DND-41 (cell line): Measurements from ENCODE around the gene PIGBOS1.
"Not testable (repeated sequence)": the region's sequence is repeated elsewhere in the genome, so short reads cannot be mapped to it uniquely, and the experiment has no call there.

Experiments used
- ATAC-seq: fragments of 200-7000 bp; cut with Tn5 transposase; 3 replicates; pipeline ENCODE4 v1.9.1; 2021; ENCODE audit warnings: low read depth; ENCODE audit not compliant: insufficient read depth
- DNase-seq: peaks from one replicate; pipeline ENCODE4 v3.0.0-alpha.2; 2020
- H2AFZ ChIP-seq: 2 replicates; pipeline ENCODE4 v1.6.0; 2012; ENCODE audit warnings: low read depth, low read length
- H3K27ac ChIP-seq: 2 replicates; pipeline ENCODE4 v1.5.1; 2012; ENCODE audit warnings: low read length, inconsistent platforms
- H3K27me3 ChIP-seq: fragments of 200-600 bp; sonication (generic); 2 replicates; pipeline ENCODE4 v1.6.0; 2012; ENCODE audit warnings: low read length, mild to moderate bottlenecking, inconsistent platforms; ENCODE audit not compliant: insufficient read depth, poor library complexity
- H3K36me3 ChIP-seq: 2 replicates; pipeline ENCODE4 v1.5.1; 2012; ENCODE audit warnings: low read length, inconsistent platforms; ENCODE audit not compliant: insufficient read depth
- H3K4me1 ChIP-seq: 2 replicates; pipeline ENCODE4 v1.5.1; 2012; ENCODE audit warnings: mild to moderate bottlenecking, low read length; ENCODE audit not compliant: insufficient read depth
- H3K4me2 ChIP-seq: 2 replicates; pipeline ENCODE4 v1.6.0; 2012; ENCODE audit warnings: mild to moderate bottlenecking, moderate library complexity, low read length, inconsistent platforms; ENCODE audit not compliant: insufficient read depth
- H3K4me3 ChIP-seq, 2 experiments: fragments of 200-600 bp in 1 of 2; shearing (Covaris generic) in 1 of 2; 2 replicates each; pipeline ENCODE4 v1.5.1; 2012 to 2016; ENCODE audit warnings: inconsistent platforms in 2 of 2, low read length in 2 of 2, mild to moderate bottlenecking in 2 of 2, low read depth in 1 of 2, moderate library complexity in 1 of 2
- H3K79me2 ChIP-seq: 2 replicates; pipeline ENCODE4 v1.6.0; 2012; ENCODE audit warnings: low read length, inconsistent platforms; ENCODE audit not compliant: insufficient read depth
- H3K9ac ChIP-seq: 2 replicates; pipeline ENCODE4 v1.6.0; 2012; ENCODE audit warnings: low read depth, mild to moderate bottlenecking, inconsistent platforms, low read length, moderate library complexity
- H3K9me3 ChIP-seq: 2 replicates; pipeline ENCODE4 v1.5.1; 2012; ENCODE audit warnings: low read length, moderate library complexity, mild to moderate bottlenecking, inconsistent platforms; ENCODE audit not compliant: insufficient read depth, severe bottlenecking
- H4K20me1 ChIP-seq: 2 replicates; pipeline ENCODE4 v1.6.0; 2012; ENCODE audit warnings: low read length; ENCODE audit not compliant: insufficient read depth
- CTCF ChIP-seq: IDR thresholded peaks from 2 replicates; pipeline ENCODE4 v1.5.1; 2012; ENCODE audit warnings: borderline replicate concordance, low read length, moderate library complexity, mild to moderate bottlenecking; ENCODE audit not compliant: poor library complexity, severe bottlenecking; ENCODE audit errors: extremely low read depth
- EZH2 ChIP-seq: IDR thresholded peaks from 3 replicates; pipeline ENCODE4 v1.6.1; 2012; ENCODE audit warnings: borderline replicate concordance, low read depth, mild to moderate bottlenecking, moderate library complexity, low read length, inconsistent platforms; ENCODE audit not compliant: severe bottlenecking

The PIGBOS1 gene

DNA sequence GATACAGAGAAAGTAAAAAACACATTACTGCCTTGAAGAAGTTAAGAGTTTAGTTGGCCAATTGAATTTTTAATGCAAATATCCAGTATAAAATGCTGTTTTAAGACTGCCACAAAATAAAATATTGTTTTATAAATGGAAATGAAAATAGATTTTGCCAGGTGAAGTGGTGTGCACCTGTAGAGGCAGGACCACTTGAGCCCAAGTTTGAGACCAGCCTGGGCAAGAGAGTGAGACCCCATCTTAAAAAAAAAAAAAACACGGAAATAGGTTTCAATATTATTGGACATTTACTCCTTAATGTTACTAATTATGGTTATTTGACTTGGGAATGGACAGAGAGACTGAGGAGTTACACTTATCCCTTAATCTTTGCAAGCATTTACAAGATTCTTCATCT, 2.0 kb upstream of the PIGBOS1 start:
- Histone ChIP-seq H3K9ac (no peak overlapping the region), H3K27ac (no peak overlapping the region), H3K36me3 (peaks cover 4% of the 10 kb centered on the region; the same call in 1 of the 2 replicates), H3K9me3 (no peaks in the 10 kb centered on the region), H4K20me1 (no peaks in the 10 kb centered on the region), H3K4me1 (peaks cover 41% of the 10 kb centered on the region), H3K4me2 (peak overlapping the region; percentile 67), H3K27me3 (no peaks in the 10 kb centered on the region), H3K4me3 (no peak overlapping the region), H2AFZ (no peak overlapping the region), H3K79me2 (peaks cover 54% of the 10 kb centered on the region)
- DNase-seq (no peak), ATAC-seq (no peak)
- TF ChIP-seq CTCF (no peak), EZH2 (no peak)

DNA sequence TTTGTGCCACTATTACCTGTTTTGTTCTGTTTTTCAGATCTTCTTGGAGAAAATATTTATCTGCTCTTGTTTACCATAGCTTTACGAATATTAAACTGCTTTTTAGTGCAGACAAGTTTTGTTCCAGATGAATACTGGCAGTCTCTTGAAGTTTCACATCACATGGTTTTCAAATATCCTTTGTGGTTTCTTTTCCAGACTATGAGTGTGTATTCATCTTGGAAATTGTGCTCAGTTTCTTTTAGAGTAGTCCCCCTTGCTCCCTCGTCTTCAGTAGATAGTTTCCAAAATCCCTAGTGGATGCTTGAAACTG, 1.3 kb upstream of the PIGBOS1 start:
- Histone ChIP-seq H3K27ac (peak overlapping the region; percentile 52), H3K79me2 (peaks cover 59% of the 10 kb centered on the region), H2AFZ (peak overlapping the region; percentile 99; the same call in 1 of the 2 replicates), H4K20me1 (no peaks in the 10 kb centered on the region), H3K4me1 (peaks cover 41% of the 10 kb centered on the region), H3K4me2 (peak overlapping the region; percentile 67), H3K9ac (peak overlapping the region; percentile 87), H3K9me3 (no peaks in the 10 kb centered on the region), H3K27me3 (no peaks in the 10 kb centered on the region), H3K4me3 (peak overlapping the region; percentile 79 to 90; a peak in 3 of 4 replicates), H3K36me3 (peaks cover 4% of the 10 kb centered on the region; the same call in 1 of the 2 replicates)
- no peak for TF ChIP-seq CTCF
- TF ChIP-seq EZH2 = no peak
- DNase-seq = no peak
- ATAC-seq = no peak

GRCh38 chr15:55319537-55320237, 764 bp upstream of the PIGBOS1 start:
- Histone ChIP-seq H3K4me1 (peaks cover 41% of the 10 kb centered on the region), H3K9ac (peak overlapping the region; percentile 87), H3K27ac (peak overlapping the region; percentile 99), H2AFZ (peak overlapping the region; percentile 99), H4K20me1 (no peaks in the 10 kb centered on the region), H3K4me3 (peak overlapping the region; percentile 79 to 90), H3K36me3 (peaks cover 4% of the 10 kb centered on the region; the same call in 1 of the 2 replicates), H3K4me2 (peak overlapping the region; percentile 67), H3K79me2 (peaks cover 60% of the 10 kb centered on the region), H3K9me3 (no peaks in the 10 kb centered on the region), H3K27me3 (no peaks in the 10 kb centered on the region)
- TF ChIP-seq CTCF (no peak), EZH2 (no peak)
- DNase-seq (no peak), ATAC-seq (no peak)

DNA sequence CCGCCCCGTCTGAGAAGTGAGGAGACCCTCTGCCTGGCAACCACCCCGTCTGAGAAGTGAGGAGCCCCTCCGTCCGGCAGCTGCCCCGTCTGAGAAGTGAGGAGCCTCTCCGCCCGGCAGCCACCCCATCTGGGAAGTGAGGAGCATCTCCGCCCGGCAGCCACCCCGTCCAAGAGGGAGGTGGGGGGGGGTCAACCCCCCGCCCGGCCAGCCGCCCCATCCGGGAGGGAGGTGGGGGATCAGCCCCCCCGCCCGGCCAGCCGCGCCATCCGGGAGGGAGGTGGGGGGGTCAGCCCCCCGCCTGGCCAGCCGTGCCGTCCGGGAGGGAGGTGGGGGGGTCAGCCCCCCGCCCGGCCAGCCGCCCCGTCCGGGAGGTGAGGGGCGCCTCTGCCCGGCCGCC, 16.1 kb downstream of the PIGBOS1 start:
- not testable (repeated sequence) for H3K27ac ChIP-seq, H3K36me3 ChIP-seq, H2AFZ ChIP-seq, H3K4me2 ChIP-seq, H3K4me1 ChIP-seq, H3K9ac ChIP-seq, H3K27me3 ChIP-seq, ATAC-seq, H3K4me3 ChIP-seq, H3K79me2 ChIP-seq, H4K20me1 ChIP-seq, H3K9me3 ChIP-seq, DNase-seq
